GM23338 (cell line): ENCODE data around the gene SIK2. TPM values are rescaled to one million over a fixed set of nuclear protein-coding genes. Genes with fewer than 3 reads are reported as not detected.
A peak's percentile ranks its signal among the peaks of the same experiment; 100 is the strongest.

Experiments
- ATAC-seq: fragments of 200-7000 bp; cut with Tn5 transposase; 3 replicates; pipeline ENCODE4 v1.9.1; 2020
- DNase-seq: peaks from one replicate; pipeline ENCODE4 v3.0.0-alpha.2; 2015; ENCODE audit warnings: low spot score
- H2AFZ ChIP-seq: fragments of 200-600 bp; sonication (generic); 2 replicates; pipeline ENCODE4 v1.8.0; 2016; ENCODE audit warnings: antibody characterized with exemption, mild to moderate bottlenecking, moderate library complexity
- H3F3A ChIP-seq: fragments of 200-600 bp; sonication (generic); replicated peaks from 2 replicates; pipeline ENCODE4 v1.8.0; 2017; ENCODE audit warnings: antibody characterized with exemption, mixed run types, low read depth
- H3K27ac ChIP-seq: fragments of 200-600 bp; sonication (generic); 2 replicates; pipeline ENCODE4 v1.6.1; 2016; ENCODE audit warnings: low read depth
- H3K27me3 ChIP-seq: fragments of 200-600 bp; sonication (generic); 2 replicates; pipeline ENCODE4 v1.8.0; 2016; ENCODE audit warnings: mild to moderate bottlenecking, mixed run types, moderate library complexity; ENCODE audit not compliant: insufficient read depth
- H3K36me3 ChIP-seq: fragments of 200-600 bp; sonication (generic); 2 replicates; pipeline ENCODE4 v1.8.0; 2016; ENCODE audit warnings: mild to moderate bottlenecking; ENCODE audit not compliant: insufficient read depth
- H3K4me1 ChIP-seq: fragments of 200-600 bp; sonication (generic); 2 replicates; pipeline ENCODE4 v1.8.0; 2016; ENCODE audit warnings: mild to moderate bottlenecking, moderate library complexity; ENCODE audit not compliant: insufficient read depth
- H3K4me2 ChIP-seq: fragments of 200-600 bp; sonication (generic); 2 replicates; pipeline ENCODE4 v1.7.1; 2017; ENCODE audit warnings: mixed run types
- H3K4me3 ChIP-seq: fragments of 200-600 bp; sonication (generic); 2 replicates; pipeline ENCODE4 v1.6.1; 2016; ENCODE audit warnings: mixed run types
- H3K79me2 ChIP-seq: fragments of 200-600 bp; sonication (generic); replicated peaks from 2 replicates; pipeline ENCODE4 v1.8.0; 2017; ENCODE audit warnings: mild to moderate bottlenecking; ENCODE audit not compliant: insufficient read depth
- H3K9me2 ChIP-seq: fragments of 200-600 bp; sonication (generic); 2 replicates; pipeline ENCODE4 v1.8.0; 2017; ENCODE audit not compliant: insufficient read depth
- H4K20me1 ChIP-seq: fragments of 200-600 bp; sonication (generic); replicated peaks from 2 replicates; pipeline ENCODE4 v1.8.0; 2017; ENCODE audit warnings: mild to moderate bottlenecking; ENCODE audit not compliant: insufficient read depth
- H3K27ac Mint-ChIP-seq: 2 replicates; pipeline ENCODE4 v1.8.0; 2020; ENCODE audit warnings: inconsistent platforms, mild to moderate bottlenecking, moderate library complexity, mixed read lengths
- H3K27me3 Mint-ChIP-seq: 3 replicates; pipeline ENCODE4 v1.8.0; 2022; ENCODE audit warnings: low read depth, mild to moderate bottlenecking, moderate library complexity, mixed read lengths, inconsistent platforms; ENCODE audit not compliant: insufficient read depth, poor library complexity
- H3K36me3 Mint-ChIP-seq: 3 replicates; pipeline ENCODE4 v1.8.0; 2021; ENCODE audit warnings: low read depth, mild to moderate bottlenecking, inconsistent platforms, moderate library complexity, mixed read lengths
- H3K4me1 Mint-ChIP-seq: 3 replicates; pipeline ENCODE4 v1.8.0; 2020; ENCODE audit warnings: mild to moderate bottlenecking, inconsistent platforms, mixed read lengths
- H3K4me3 Mint-ChIP-seq: 3 replicates; pipeline ENCODE4 v1.8.0; 2021; ENCODE audit warnings: moderate library complexity, mild to moderate bottlenecking, inconsistent platforms, mixed read lengths
- H3K9me3 Mint-ChIP-seq: 3 replicates; pipeline ENCODE4 v1.8.0; 2020; ENCODE audit warnings: moderate library complexity, mild to moderate bottlenecking, inconsistent platforms, mixed read lengths
- CREB1 ChIP-seq: fragments of 250-450 bp; sonication (Bioruptor Pico); IDR thresholded peaks from 2 replicates; pipeline ENCODE4 v1.5.0; 2020; ENCODE audit warnings: low read depth, mild to moderate bottlenecking, moderate library complexity
- EZH2 ChIP-seq: fragments of 200-600 bp; sonication (generic); IDR thresholded peaks from one replicate; pipeline ENCODE4 v1.8.0; 2017; ENCODE audit warnings: antibody characterized with exemption, mild to moderate bottlenecking, low read depth; ENCODE audit not compliant: unreplicated experiment
- EZH2phosphoT487 ChIP-seq: fragments of 200-600 bp; sonication (generic); IDR thresholded peaks from one replicate; pipeline ENCODE4 v1.8.1; 2018; ENCODE audit warnings: antibody characterized with exemption; ENCODE audit not compliant: unreplicated experiment
- POLR2AphosphoS5 ChIP-seq: IDR thresholded peaks from 2 replicates; pipeline ENCODE4 v1.6.1; 2016; ENCODE audit warnings: antibody characterized with exemption, low read depth
- STAT1 ChIP-seq: IDR thresholded peaks from one replicate; pipeline ENCODE4 v1.6.1; 2016; ENCODE audit warnings: antibody characterized with exemption; ENCODE audit not compliant: unreplicated experiment
- polyA plus RNA-seq: library from polyadenylated mRNA; unstranded; fragments of >200 nt; fragmentation: Nextera tagmentation; extraction: Ambion mirVana; gene quantifications from 2 replicates; pipeline ENCODE4 v1.2.1, GENCODE V29; 2016
- total RNA-seq: library from RNA; depleted of rRNA; stranded (reverse); fragments of >200 nt; shearing (Covaris generic); gene quantifications from 2 replicates; pipeline ENCODE4 v1.2.3, GENCODE V29; 2014
- TF ChIP-seq, protein P1 (sequence below), 2 experiments: fragments of 200-600 bp in 1 of 2; sonication (generic) in 1 of 2; conservative IDR thresholded peaks; 2 replicates each; pipeline versions ENCODE4 v1.5.1 to v1.6.1; 2016 to 2017; ENCODE audit warnings: antibody characterized with exemption in 2 of 2, low read depth in 2 of 2, mild to moderate bottlenecking in 2 of 2, moderate library complexity in 1 of 2
- TF ChIP-seq, protein P2 (sequence below): fragments of 250-450 bp; sonication (Bioruptor Pico); IDR thresholded peaks from 2 replicates; pipeline ENCODE4 v1.5.0; 2020; ENCODE audit warnings: mild to moderate bottlenecking, moderate library complexity

Gene SIK2
- total and polyA plus RNA-seq, 2 experiments from 2014 or later: 2.3 to 6.7 TPM

DNA sequence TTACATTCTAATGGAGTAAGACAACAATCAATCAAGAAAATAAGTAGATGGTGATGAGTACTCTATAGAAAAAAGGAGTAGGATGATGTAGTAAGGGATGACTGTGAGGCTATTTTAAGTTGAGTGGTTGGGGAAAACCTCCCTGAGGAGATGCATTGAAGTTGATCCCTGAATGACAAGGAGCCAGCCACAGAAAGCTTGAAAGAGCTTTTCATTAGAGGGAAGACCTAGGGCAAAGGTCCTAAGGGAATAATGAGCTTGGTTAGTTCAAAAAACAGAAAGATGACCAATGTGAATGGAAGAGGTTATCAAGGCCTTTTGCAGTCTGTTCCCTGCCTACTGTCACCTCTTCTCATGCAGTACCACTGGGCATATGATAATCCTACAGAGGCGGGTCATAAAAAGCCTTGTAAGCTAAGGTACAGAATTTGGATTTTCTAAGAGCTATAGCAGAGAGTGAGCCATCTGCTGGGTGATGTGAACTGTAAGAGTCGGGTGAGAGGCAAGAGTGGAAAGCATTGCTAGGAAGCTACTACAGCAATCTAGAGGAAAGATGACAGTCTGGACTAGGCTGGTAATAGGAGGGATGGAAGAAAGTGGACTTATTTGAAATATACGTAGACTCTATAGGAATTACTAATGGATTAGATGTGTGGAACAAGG lies 160.9 kb downstream of the SIK2 start:
- no peak overlapping the region for H3K4me3 Mint-ChIP-seq
- H3K36me3 ChIP-seq: peaks cover 62% of the 10 kb centered on the region
- H3K27ac Mint-ChIP-seq: no peak overlapping the region
- TF ChIP-seq, protein P1, sequence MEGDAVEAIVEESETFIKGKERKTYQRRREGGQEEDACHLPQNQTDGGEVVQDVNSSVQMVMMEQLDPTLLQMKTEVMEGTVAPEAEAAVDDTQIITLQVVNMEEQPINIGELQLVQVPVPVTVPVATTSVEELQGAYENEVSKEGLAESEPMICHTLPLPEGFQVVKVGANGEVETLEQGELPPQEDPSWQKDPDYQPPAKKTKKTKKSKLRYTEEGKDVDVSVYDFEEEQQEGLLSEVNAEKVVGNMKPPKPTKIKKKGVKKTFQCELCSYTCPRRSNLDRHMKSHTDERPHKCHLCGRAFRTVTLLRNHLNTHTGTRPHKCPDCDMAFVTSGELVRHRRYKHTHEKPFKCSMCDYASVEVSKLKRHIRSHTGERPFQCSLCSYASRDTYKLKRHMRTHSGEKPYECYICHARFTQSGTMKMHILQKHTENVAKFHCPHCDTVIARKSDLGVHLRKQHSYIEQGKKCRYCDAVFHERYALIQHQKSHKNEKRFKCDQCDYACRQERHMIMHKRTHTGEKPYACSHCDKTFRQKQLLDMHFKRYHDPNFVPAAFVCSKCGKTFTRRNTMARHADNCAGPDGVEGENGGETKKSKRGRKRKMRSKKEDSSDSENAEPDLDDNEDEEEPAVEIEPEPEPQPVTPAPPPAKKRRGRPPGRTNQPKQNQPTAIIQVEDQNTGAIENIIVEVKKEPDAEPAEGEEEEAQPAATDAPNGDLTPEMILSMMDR (conservative IDR thresholded peaks at IDR 0.05; ENCODE audit: low read depth in 2 of 2): peak in 1 of 2 experiments; percentile 9; a peak in 1 of 4 replicates
- TF ChIP-seq EZH2 (no peak), POLR2AphosphoS5 (no peak)
- DNase-seq (no peak), ATAC-seq (no peak)
- H3K9me2 ChIP-seq: no peaks in the 10 kb centered on the region
- H3F3A ChIP-seq: peaks cover 10% of the 10 kb centered on the region; the same call in 1 of the 2 replicates
- H3K27ac ChIP-seq: no peak overlapping the region
- H3K4me1 Mint-ChIP-seq: peaks cover 32% of the 10 kb centered on the region
- H3K27me3 ChIP-seq: no peaks in the 10 kb centered on the region
- peaks cover 71% of the 10 kb centered on the region for H3K36me3 Mint-ChIP-seq
- peaks cover 41% of the 10 kb centered on the region for H3K79me2 ChIP-seq
- H4K20me1 ChIP-seq: peaks cover 25% of the 10 kb centered on the region
- peaks cover 2% of the 10 kb centered on the region for H3K27me3 Mint-ChIP-seq
- H3K4me2 ChIP-seq: no peak overlapping the region
- no peaks in the 10 kb centered on the region for H3K9me3 Mint-ChIP-seq
- H3K4me3 ChIP-seq: no peak overlapping the region
- H2AFZ ChIP-seq: no peak overlapping the region
- H3K4me1 ChIP-seq: peaks cover 22% of the 10 kb centered on the region

DNA sequence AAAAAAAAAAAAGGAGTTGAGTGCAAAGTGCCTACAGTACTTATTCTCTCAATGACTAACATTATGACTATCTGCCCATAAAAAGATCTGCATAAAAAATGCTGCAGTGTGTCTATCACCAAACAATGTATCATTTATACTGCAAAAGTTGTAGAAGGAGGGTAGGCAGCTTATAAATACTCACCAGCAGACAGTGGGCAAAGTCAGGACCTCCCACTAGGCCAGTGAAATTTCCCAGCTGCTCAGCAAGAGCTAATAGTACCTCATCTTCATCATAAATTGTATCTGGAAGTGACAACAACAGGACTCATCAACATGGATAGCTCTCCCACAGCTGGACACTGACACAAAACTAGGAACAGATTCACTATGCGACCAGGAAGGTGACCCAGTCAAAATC lies 162.4 kb downstream of the SIK2 start:
- no peak for ATAC-seq

DNA sequence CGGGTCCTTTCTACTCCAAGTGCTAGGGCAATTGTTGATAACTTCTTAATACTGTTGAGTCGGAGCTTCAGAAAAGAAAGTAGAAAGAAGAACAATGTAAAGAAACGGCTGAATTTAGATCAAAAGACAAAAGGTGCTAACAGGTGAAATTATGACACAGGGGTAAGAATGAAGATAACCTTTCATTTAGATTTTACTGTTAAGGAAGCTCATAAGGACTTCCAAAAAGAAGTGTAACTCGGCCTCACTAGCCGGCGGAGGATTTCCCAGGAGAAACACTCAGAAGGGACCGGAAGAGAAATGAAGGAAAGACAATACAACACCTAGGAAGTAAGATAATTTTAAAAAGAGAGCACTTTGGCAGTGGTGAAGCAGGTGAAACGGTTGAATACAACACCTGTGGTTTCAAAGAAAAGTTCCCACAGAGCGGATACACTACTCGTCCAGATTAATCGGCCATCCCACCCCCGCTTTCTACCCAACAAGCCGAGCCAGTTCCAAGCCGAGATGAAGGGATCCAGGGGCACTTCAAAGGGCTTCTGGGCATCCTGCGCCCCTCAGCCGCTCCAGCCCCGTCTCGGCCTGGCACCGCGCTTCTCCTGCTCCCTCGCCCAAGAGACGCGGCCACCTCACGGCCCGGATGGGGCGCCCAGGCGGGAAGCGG lies 163.2 kb downstream of the SIK2 start:
- Mint-ChIP-seq H3K4me3 (peak overlapping the region; percentile 100), H3K9me3 (no peaks in the 10 kb centered on the region), H3K27me3 (peaks cover 2% of the 10 kb centered on the region), H3K27ac (peak overlapping the region; percentile 20), H3K36me3 (peaks cover 49% of the 10 kb centered on the region), H3K4me1 (peaks cover 39% of the 10 kb centered on the region)
- peak; percentile 62 for ATAC-seq
- H3K79me2 ChIP-seq: peaks cover 41% of the 10 kb centered on the region
- no peaks in the 10 kb centered on the region for H3K27me3 ChIP-seq
- peak overlapping the region; percentile 75 for H3K4me2 ChIP-seq
- H2AFZ ChIP-seq: peak overlapping the region; percentile 98
- H3K9me2 ChIP-seq: no peaks in the 10 kb centered on the region
- H3K27ac ChIP-seq: peak overlapping the region; percentile 90
- peak overlapping the region; percentile 95 for H3K4me3 ChIP-seq
- DNase-seq: peak; percentile 64
- H3K36me3 ChIP-seq: peaks cover 39% of the 10 kb centered on the region
- H3K4me1 ChIP-seq: peaks cover 34% of the 10 kb centered on the region
- H4K20me1 ChIP-seq: peaks cover 23% of the 10 kb centered on the region
- peaks cover 10% of the 10 kb centered on the region; the same call in 1 of the 2 replicates for H3F3A ChIP-seq
- TF ChIP-seq CREB1 (CRISPR knock-in tag): peak; percentile 45; the same call in 1 of the 2 replicates
- no peak for TF ChIP-seq EZH2phosphoT487
- TF ChIP-seq STAT1: no peak
- TF ChIP-seq, protein P2, sequence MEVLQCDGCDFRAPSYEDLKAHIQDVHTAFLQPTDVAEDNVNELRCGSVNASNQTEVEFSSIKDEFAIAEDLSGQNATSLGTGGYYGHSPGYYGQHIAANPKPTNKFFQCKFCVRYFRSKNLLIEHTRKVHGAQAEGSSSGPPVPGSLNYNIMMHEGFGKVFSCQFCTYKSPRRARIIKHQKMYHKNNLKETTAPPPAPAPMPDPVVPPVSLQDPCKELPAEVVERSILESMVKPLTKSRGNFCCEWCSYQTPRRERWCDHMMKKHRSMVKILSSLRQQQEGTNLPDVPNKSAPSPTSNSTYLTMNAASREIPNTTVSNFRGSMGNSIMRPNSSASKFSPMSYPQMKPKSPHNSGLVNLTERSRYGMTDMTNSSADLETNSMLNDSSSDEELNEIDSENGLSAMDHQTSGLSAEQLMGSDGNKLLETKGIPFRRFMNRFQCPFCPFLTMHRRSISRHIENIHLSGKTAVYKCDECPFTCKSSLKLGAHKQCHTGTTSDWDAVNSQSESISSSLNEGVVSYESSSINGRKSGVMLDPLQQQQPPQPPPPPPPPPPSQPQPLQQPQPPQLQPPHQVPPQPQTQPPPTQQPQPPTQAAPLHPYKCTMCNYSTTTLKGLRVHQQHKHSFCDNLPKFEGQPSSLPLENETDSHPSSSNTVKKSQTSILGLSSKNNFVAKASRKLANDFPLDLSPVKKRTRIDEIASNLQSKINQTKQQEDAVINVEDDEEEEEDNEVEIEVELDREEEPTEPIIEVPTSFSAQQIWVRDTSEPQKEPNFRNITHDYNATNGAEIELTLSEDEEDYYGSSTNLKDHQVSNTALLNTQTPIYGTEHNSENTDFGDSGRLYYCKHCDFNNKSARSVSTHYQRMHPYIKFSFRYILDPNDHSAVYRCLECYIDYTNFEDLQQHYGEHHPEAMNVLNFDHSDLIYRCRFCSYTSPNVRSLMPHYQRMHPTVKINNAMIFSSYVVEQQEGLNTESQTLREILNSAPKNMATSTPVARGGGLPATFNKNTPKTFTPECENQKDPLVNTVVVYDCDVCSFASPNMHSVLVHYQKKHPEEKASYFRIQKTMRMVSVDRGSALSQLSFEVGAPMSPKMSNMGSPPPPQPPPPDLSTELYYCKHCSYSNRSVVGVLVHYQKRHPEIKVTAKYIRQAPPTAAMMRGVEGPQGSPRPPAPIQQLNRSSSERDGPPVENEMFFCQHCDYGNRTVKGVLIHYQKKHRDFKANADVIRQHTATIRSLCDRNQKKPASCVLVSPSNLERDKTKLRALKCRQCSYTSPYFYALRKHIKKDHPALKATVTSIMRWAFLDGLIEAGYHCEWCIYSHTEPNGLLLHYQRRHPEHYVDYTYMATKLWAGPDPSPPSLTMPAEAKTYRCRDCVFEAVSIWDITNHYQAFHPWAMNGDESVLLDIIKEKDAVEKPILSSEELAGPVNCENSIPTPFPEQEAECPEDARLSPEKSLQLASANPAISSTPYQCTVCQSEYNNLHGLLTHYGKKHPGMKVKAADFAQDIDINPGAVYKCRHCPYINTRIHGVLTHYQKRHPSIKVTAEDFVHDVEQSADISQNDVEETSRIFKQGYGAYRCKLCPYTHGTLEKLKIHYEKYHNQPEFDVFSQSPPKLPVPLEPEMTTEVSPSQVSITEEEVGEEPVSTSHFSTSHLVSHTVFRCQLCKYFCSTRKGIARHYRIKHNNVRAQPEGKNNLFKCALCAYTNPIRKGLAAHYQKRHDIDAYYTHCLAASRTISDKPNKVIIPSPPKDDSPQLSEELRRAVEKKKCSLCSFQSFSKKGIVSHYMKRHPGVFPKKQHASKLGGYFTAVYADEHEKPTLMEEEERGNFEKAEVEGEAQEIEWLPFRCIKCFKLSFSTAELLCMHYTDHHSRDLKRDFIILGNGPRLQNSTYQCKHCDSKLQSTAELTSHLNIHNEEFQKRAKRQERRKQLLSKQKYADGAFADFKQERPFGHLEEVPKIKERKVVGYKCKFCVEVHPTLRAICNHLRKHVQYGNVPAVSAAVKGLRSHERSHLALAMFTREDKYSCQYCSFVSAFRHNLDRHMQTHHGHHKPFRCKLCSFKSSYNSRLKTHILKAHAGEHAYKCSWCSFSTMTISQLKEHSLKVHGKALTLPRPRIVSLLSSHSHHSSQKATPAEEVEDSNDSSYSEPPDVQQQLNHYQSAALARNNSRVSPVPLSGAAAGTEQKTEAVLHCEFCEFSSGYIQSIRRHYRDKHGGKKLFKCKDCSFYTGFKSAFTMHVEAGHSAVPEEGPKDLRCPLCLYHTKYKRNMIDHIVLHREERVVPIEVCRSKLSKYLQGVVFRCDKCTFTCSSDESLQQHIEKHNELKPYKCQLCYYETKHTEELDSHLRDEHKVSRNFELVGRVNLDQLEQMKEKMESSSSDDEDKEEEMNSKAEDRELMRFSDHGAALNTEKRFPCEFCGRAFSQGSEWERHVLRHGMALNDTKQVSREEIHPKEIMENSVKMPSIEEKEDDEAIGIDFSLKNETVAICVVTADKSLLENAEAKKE (CRISPR knock-in tag): no peak

More for the DNA sequence above, 162.4 kb downstream of the SIK2 start:
- Histone ChIP-seq H3K36me3 (peaks cover 47% of the 10 kb centered on the region), H3K27ac (no peak overlapping the region), H3F3A (peaks cover 10% of the 10 kb centered on the region; the same call in 1 of the 2 replicates), H3K27me3 (no peaks in the 10 kb centered on the region), H3K4me2 (peak overlapping the region; percentile 75), H3K4me3 (peak overlapping the region; percentile 95), H2AFZ (no peak overlapping the region), H3K79me2 (peaks cover 41% of the 10 kb centered on the region), H3K4me1 (peaks cover 25% of the 10 kb centered on the region), H3K9me2 (no peaks in the 10 kb centered on the region), H4K20me1 (peaks cover 24% of the 10 kb centered on the region)
- no peak for TF ChIP-seq CREB1 (CRISPR knock-in tag)
- DNase-seq: no peak
- peaks cover 2% of the 10 kb centered on the region for H3K27me3 Mint-ChIP-seq
- H3K4me3 Mint-ChIP-seq: peak overlapping the region; percentile 100
- no peak overlapping the region for H3K27ac Mint-ChIP-seq
- peaks cover 33% of the 10 kb centered on the region for H3K4me1 Mint-ChIP-seq
- no peaks in the 10 kb centered on the region for H3K9me3 Mint-ChIP-seq
- H3K36me3 Mint-ChIP-seq: peaks cover 57% of the 10 kb centered on the region
